Measurements from ENCODE around the gene MAFB. TPM values are rescaled to one million over a fixed set of nuclear protein-coding genes. Genes with fewer than 3 reads are reported as not detected.

The MAFB gene
- total RNA-seq, 1 experiment from 2014 or later: 0.85 TPM

DNA sequence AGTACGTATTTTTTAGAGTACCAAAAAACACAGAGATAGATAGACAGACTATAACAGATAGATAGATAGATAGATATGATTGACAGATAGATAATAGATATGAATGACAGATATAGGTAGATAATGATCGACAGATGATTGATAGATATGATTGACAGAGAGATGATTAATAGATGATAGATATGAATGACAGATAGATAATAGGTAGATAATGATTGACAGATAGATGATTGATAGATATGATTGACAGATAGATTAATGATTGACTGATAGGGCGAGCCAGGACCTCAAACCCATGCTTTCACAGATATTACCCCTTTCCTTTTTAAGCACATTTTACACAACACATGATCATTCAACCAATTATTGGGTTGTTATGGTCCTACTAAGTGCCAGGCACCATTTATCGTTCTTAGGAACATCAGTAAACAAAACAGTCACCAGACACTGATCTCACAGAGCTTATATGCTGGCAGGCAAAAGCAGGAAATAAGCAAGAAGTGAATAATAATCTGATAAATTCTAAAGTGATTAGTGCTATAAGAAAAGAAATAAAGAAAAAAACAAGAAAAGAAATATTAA is 11.6 kb downstream of the MAFB start:
- Mint-ChIP-seq H3K27ac (no peak overlapping the region), H3K4me3 (no peak overlapping the region), H3K4me1 (peaks cover 20 to 32% of the 10 kb centered on the region in 2 experiments), H3K27me3 (ENCODE audit: low read depth) (peaks cover 80% of the 10 kb centered on the region), H3K9me3 (no peaks in the 10 kb centered on the region), H3K36me3 (ENCODE audit: insufficient read depth in 1 of 3, low read depth in 3 of 3) (no peaks in the 10 kb centered on the region)
- H3K27ac ChIP-seq (ENCODE audit: insufficient read length, low read depth, low read length): no peak overlapping the region
- no peaks in the 10 kb centered on the region for H3K9me3 ChIP-seq (ENCODE audit: control insufficient read depth, low read depth, low read length)
- H3K4me2 ChIP-seq (ENCODE audit: insufficient read depth, insufficient read length, low read length): no peak overlapping the region
- no peak overlapping the region for H2BK5ac ChIP-seq (ENCODE audit: insufficient read length, low read length)
- no peaks in the 10 kb centered on the region for H3K23me2 ChIP-seq (ENCODE audit: insufficient read length, low read depth, low read length, poor library complexity, severe bottlenecking)
- no peak overlapping the region for H3K4ac ChIP-seq (ENCODE audit: low read depth, low read length)
- H3K56ac ChIP-seq (ENCODE audit: insufficient read length, low read depth, low read length): no peak overlapping the region
- no peak overlapping the region for H4K8ac ChIP-seq (replicated peaks; ENCODE audit: insufficient read length, low read depth, low read length)
- WGBS (ENCODE audit: extremely low coverage, insufficient read length, low lambda C conversion rate): 100% methylated on average over 1 of the region's 4 CpGs
- no peak for TF ChIP-seq CTCF (conservative IDR thresholded peaks at IDR 0.05)
- H3K27me3 ChIP-seq (ENCODE audit: insufficient read depth, low read length): peaks cover 30% of the 10 kb centered on the region
- no peak overlapping the region for H3K14ac ChIP-seq (ENCODE audit: insufficient read depth, low read length)
- H2AFZ ChIP-seq (ENCODE audit: low read length): no peak overlapping the region
- H2BK12ac ChIP-seq (ENCODE audit: insufficient read length, low read depth, low read length): no peak overlapping the region
- H4K5ac ChIP-seq (ENCODE audit: insufficient read length, low read depth, low read length): no peak overlapping the region
- no peaks in the 10 kb centered on the region for H3K79me1 ChIP-seq (ENCODE audit: insufficient read depth, low read depth, low read length, poor library complexity, severe bottlenecking)
- H2BK20ac ChIP-seq (ENCODE audit: low read depth, low read length, poor library complexity, severe bottlenecking): no peak overlapping the region
- no peak overlapping the region for H2BK120ac ChIP-seq (ENCODE audit: low read depth, low read length, poor library complexity, severe bottlenecking)
- no peak overlapping the region for H2AK5ac ChIP-seq (ENCODE audit: insufficient read length, low read length)
- H3K9ac ChIP-seq (ENCODE audit: extremely low read depth, insufficient read length, low read length): no peak overlapping the region
- no peak overlapping the region for H4K91ac ChIP-seq (ENCODE audit: insufficient read length, low read depth, low read length)
- H3K23ac ChIP-seq (ENCODE audit: insufficient read length, low read depth, low read length): no peak overlapping the region
- DNase-seq: no peak
- peaks cover 11% of the 10 kb centered on the region; the same call in 1 of the 2 replicates for H3K4me1 ChIP-seq (ENCODE audit: insufficient read depth, low read length)
- H4K20me1 ChIP-seq (ENCODE audit: control insufficient read depth, insufficient read depth, insufficient read length): peaks cover 2% of the 10 kb centered on the region
- no peak overlapping the region for H3K18ac ChIP-seq (ENCODE audit: insufficient read length, low read depth, low read length)
- no peaks in the 10 kb centered on the region for H3K79me2 ChIP-seq (ENCODE audit: insufficient read depth, low read length)
- no peak overlapping the region for H3T11ph ChIP-seq (ENCODE audit: low read length)
- no peak overlapping the region for H2BK15ac ChIP-seq (ENCODE audit: low read depth, low read length)
